Mucosa of rectum (tissue), 2 donors: ENCODE results near the gene LRP10.

Experiments
- H3K27ac ChIP-seq, 2 donors: one replicate each; pipeline ENCODE4 v1.7.0; 2013; ENCODE audit warnings: inconsistent platforms in 2 of 2, low read depth in 2 of 2, low read length in 2 of 2
- H3K27me3 ChIP-seq, 2 donors: one replicate each; pipeline ENCODE4 v1.7.0; 2013; ENCODE audit warnings: low read length in 2 of 2; ENCODE audit not compliant: control insufficient read depth in 2 of 2, insufficient read depth in 2 of 2
- H3K36me3 ChIP-seq, 2 donors: one replicate each; pipeline ENCODE4 v1.7.0; 2013; ENCODE audit warnings: low read length in 2 of 2; ENCODE audit not compliant: control insufficient read depth in 2 of 2, insufficient read depth in 2 of 2
- H3K4me1 ChIP-seq, 2 donors: one replicate each; pipeline ENCODE4 v1.7.0; 2013; ENCODE audit warnings: low read length in 2 of 2, mild to moderate bottlenecking in 1 of 2; ENCODE audit not compliant: control insufficient read depth in 2 of 2, insufficient read depth in 2 of 2
- H3K4me3 ChIP-seq, 2 donors: one replicate each; pipeline ENCODE4 v1.7.0; 2013; ENCODE audit warnings: low read length in 2 of 2
- H3K9ac ChIP-seq, 2 donors: one replicate each; pipeline ENCODE4 v1.7.0; 2013; ENCODE audit warnings: low read length in 2 of 2, low read depth in 1 of 2, mild to moderate bottlenecking in 1 of 2
- H3K9me3 ChIP-seq, 2 donors: one replicate each; pipeline ENCODE4 v1.7.0; 2013; ENCODE audit warnings: low read length in 2 of 2; ENCODE audit not compliant: control insufficient read depth in 2 of 2
- donor health status: healthy.
- donor health status: Normal muscosa, but diverticular disease.

The LRP10 gene

DNA sequence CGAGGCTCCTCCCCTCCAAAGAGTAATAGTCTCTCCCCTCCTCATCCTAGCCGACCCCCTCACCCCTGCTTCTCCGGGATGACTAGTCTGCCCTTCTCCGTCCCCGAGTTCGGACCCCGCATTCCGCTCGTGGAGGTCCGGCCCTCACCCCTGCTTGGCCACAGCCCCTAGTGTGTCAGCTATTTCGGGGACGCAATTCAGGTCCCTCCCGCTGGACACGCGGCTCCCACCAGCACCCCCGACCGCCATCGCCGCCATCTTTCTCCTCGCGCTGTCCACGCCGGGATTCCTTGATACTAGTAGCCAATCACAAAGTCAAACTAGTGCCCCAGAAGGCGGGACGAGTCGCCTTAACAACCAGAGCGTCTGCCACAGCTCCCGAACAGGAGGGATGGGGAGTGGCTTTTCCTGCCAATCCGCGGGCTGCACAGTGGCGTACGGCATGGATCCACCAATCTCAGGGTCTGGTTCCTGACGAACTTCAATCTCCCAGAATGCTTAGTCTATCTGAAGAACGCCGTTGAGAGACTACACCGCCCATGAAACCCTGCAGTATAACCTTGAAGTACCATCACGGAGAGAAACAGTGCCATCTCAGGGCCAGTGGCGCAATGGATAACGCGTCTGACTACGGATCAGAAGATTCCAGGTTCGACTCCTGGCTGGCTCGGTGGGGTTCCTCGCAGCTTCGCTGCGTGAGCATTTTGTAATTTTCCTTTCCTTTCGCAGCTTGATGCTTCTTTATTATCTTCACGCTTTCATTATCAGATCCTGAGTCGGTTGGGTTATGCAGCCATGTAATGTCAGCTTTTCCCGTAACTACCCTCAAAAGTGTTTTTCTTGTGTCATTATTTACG lies 57.8 kb downstream of the LRP10 start, which contains the start of gene PRMT5:
TSS of gene PRMT5 (minus strand) at position 273 of the 857 bp plus-strand sequence. CDS start at position 258, 15 bp downstream.
- Histone ChIP-seq H3K36me3 (peaks cover 6 to 9% of the 10 kb centered on the region in 2 donors), H3K9ac (peak within 1 kb of the TSS; percentile 93 to 95), H3K4me1 (peaks cover 13 to 23% of the 10 kb centered on the region in 2 donors), H3K9me3 (no peaks in the 10 kb centered on the region), H3K27ac (peak within 1 kb of the TSS; percentile 83 to 89), H3K4me3 (peak within 1 kb of the TSS; percentile 97 to 98), H3K27me3 (no peaks in the 10 kb centered on the region)

DNA sequence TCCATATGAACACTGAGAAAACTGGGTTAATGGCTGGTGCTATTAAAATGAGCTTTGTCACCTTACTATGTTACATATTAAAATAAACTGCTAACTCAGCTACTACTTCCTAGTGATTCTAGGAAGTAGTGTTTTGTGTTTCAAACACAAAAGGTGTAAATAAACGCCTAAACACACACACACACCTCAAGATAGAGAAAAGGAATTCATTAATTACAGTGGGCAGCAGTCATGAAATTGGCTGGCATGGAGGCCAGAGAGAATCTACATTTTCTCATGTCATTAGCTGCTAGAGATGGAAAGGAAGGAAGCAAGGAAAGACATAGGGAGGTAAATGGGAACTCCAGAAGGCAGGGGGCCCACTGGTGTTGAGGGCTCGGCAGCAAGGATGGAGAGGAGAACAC lies 58.4 kb downstream of the LRP10 start:
- peak overlapping the region; percentile 73 to 81 for H3K27ac ChIP-seq
- peaks cover 13 to 23% of the 10 kb centered on the region in 2 donors for H3K4me1 ChIP-seq
- H3K9me3 ChIP-seq = no peaks in the 10 kb centered on the region
- no peaks in the 10 kb centered on the region for H3K27me3 ChIP-seq
- H3K36me3 ChIP-seq = peaks cover 0 to 3% of the 10 kb centered on the region in 2 donors
- H3K9ac ChIP-seq = peak overlapping the region; percentile 78 to 93
- peak overlapping the region; percentile 97 to 98 for H3K4me3 ChIP-seq
